ENCODE data around the gene STEAP4.

- TF ChIP-seq CTCF (optimal IDR thresholded peaks at IDR 0.05 in 1 of 3, IDR thresholded peaks at IDR 0.05 in 1 of 3, conservative IDR thresholded peaks at IDR 0.05 in 1 of 3; ENCODE audit: extremely low read depth in 1 of 3, insufficient read depth in 2 of 3, low read length in 3 of 3) (no peak), EZH2 (IDR thresholded peaks at IDR 0.05; ENCODE audit: low read length) (no peak)
Observed at GRCh38 chr7:88307412-88307811, 718 bp upstream of the STEAP4 start.

All from keratinocyte (primary cell).